ENCODE data around the gene FGF7. TPM values are rescaled to one million over a fixed set of nuclear protein-coding genes. Genes with fewer than 3 reads are reported as not detected.

FGF7 gene
- total and polyA plus RNA-seq, 2 of the 8 experiments (the other 6 are each of a cell fraction or from before 2014, with no cell fraction given), result not detected

GRCh38 chr15:49460411-49460941 lies 37.4 kb downstream of the FGF7 start:
- H4K8ac ChIP-seq (ENCODE audit: extremely low read depth, insufficient read depth, low read length), result no peak overlapping the region
- no peak overlapping the region for H2BK20ac ChIP-seq (ENCODE audit: low read length)
- H2AFZ ChIP-seq (ENCODE audit: low read length), result no peak overlapping the region
- no peaks in the 10 kb centered on the region for H3K9me3 ChIP-seq (ENCODE audit: insufficient read depth in 2 of 2, low read depth in 1 of 2, low read length in 1 of 2)
- no peak overlapping the region for H3K23ac ChIP-seq (ENCODE audit: insufficient read length)
- no peak overlapping the region for H2AK5ac ChIP-seq (ENCODE audit: low read depth, low read length)
- DNase-seq (ENCODE audit: low read depth in 1 of 2, low spot score in 2 of 2) (no peak), FAIRE-seq (no peak)
- no peak overlapping the region for H3K9ac ChIP-seq (replicated peaks in 1 of 4; ENCODE audit: extremely low read depth in 1 of 4, low read depth in 3 of 4, low read length in 3 of 4)
- no peak overlapping the region for H2BK15ac ChIP-seq (ENCODE audit: low read length)
- WGBS, 2 experiments (ENCODE audit: extremely low coverage in 1 of 2, insufficient coverage in 1 of 2, insufficient read length in 1 of 2, insufficient replicate concordance in 2 of 2, low coverage in 1 of 2, low lambda C conversion rate in 2 of 2, missing lambda C conversion rate in 1 of 2), result 96% methylated on average over 2 of the region's 2 CpGs; no CpG with 5 or more reads in 1 of the 2 experiments
- H3K14ac ChIP-seq (ENCODE audit: insufficient read length), result no peak overlapping the region
- no peak overlapping the region for H3K4ac ChIP-seq (replicated peaks; ENCODE audit: insufficient read length, low read depth, low read length)
- H2BK120ac ChIP-seq (replicated peaks; ENCODE audit: low read depth, low read length), result no peak overlapping the region
- no peaks in the 10 kb centered on the region for H3K23me2 ChIP-seq (ENCODE audit: low read depth, low read length)
- H3K79me2 ChIP-seq (ENCODE audit: control insufficient read depth in 1 of 2, insufficient read depth in 2 of 2, low read length in 2 of 2), result no peaks in the 10 kb centered on the region
- TF ChIP-seq BACH1 (IDR thresholded peaks at IDR 0.05; ENCODE audit: low read length) (no peak), JUND (IDR thresholded peaks at IDR 0.05; ENCODE audit: low read length) (no peak), BRCA1 (IDR thresholded peaks at IDR 0.05; ENCODE audit: low read depth, low read length) (no peak)
- no peaks in the 10 kb centered on the region for H4K20me1 ChIP-seq (replicated peaks in 1 of 2; ENCODE audit: control insufficient read depth in 1 of 2, insufficient read depth in 2 of 2, low read length in 2 of 2)
- H3K18ac ChIP-seq (ENCODE audit: extremely low read depth, low read length), result no peak overlapping the region
- no peaks in the 10 kb centered on the region for H3K36me3 ChIP-seq (ENCODE audit: control insufficient read depth in 2 of 4, insufficient read depth in 4 of 4, low read length in 3 of 4)
- no peak overlapping the region for H3K4me2 ChIP-seq (ENCODE audit: insufficient read depth in 1 of 2, low read depth in 2 of 2, low read length in 2 of 2)
- no peak overlapping the region for H3K56ac ChIP-seq (replicated peaks; ENCODE audit: insufficient read length, low read depth, low read length)
- H4K5ac ChIP-seq (ENCODE audit: insufficient read length, low read depth, low read length), result no peak overlapping the region
- CTCF ChIA-PET (ENCODE audit: partially characterized antibody), result interaction anchor here (0.6 to 1.0 kb wide), 3 partner anchors 11 to 691 kb away, joined by 3 to 5 read pairs (median 3); no protein-coding TSS in a partner anchor
- POLR2A ChIA-PET (ENCODE audit: partially characterized antibody), result no interaction called here
- H3K79me1 ChIP-seq (ENCODE audit: low read depth, low read length), result no peaks in the 10 kb centered on the region
- H3K27ac ChIP-seq (ENCODE audit: low read depth, low read length), result no peak overlapping the region
- H2BK5ac ChIP-seq (ENCODE audit: low read depth, low read length), result no peak overlapping the region
- no peak overlapping the region for H4K91ac ChIP-seq (replicated peaks; ENCODE audit: insufficient read length, low read length)
- H3K27me3 ChIP-seq (replicated peaks in 1 of 4; ENCODE audit: control insufficient read depth in 3 of 4, extremely low read depth in 1 of 4, insufficient read depth in 3 of 4, low read length in 3 of 4), result no peaks in the 10 kb centered on the region
- no peak overlapping the region for H3K4me3 ChIP-seq (ENCODE audit: extremely low read depth in 1 of 4, insufficient read depth in 2 of 4, low read depth in 3 of 4, low read length in 4 of 4)
- no peaks in the 10 kb centered on the region for H3K4me1 ChIP-seq (replicated peaks in 1 of 4; ENCODE audit: control insufficient read depth in 3 of 4, insufficient read depth in 4 of 4, low read length in 3 of 4)
- H2BK12ac ChIP-seq (ENCODE audit: low read depth, low read length), result no peak overlapping the region

Data from H1 (cell line).